IPS DF 4.7 (cell line): Measurements from ENCODE around the gene CTNND1.

Source experiments
- DNase-seq: peaks from one replicate; pipeline ENCODE4 v3.0.0-alpha.2; 2013; ENCODE audit warnings: low spot score; ENCODE audit errors: extremely low read depth

Gene CTNND1

GRCh38 chr11:57763568-57763967 lies 2.0 kb downstream of the CTNND1 start:
- DNase-seq, result no peak

GRCh38 chr11:57764021-57764420 lies 2.4 kb downstream of the CTNND1 start:
- no peak for DNase-seq

- no peak for DNase-seq
Measured at GRCh38 chr11:57764566-57764965, 3.0 kb downstream of the CTNND1 start.

- DNase-seq, result no peak
Measured at GRCh38 chr11:57764972-57765371, 3.4 kb downstream of the CTNND1 start.

- DNase-seq, result no peak
Measured at GRCh38 chr11:57770793-57771192, 9.2 kb downstream of the CTNND1 start.

- no peak for DNase-seq
Measured at GRCh38 chr11:57771365-57771764, 9.8 kb downstream of the CTNND1 start.

DNA sequence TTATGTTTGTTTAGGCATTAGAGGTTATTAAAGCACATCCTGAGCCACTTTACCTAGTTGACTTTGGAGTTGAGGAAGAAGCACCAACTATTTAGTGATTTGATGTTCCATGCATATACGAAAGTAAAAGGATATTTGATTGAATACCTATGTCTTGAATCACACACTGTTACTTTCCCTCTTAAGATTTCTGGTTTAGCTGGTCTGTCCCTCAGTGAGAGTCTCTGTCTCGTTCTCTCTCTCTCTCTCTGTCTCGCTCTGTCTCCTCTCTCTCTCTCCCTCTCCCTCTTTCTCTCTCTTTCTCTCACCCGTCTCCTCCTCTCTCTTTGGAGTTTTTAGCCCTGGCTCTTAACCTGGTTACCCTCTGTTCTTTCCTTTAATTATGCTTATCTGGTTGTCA lies 11.0 kb downstream of the CTNND1 start:
- no peak for DNase-seq

DNA sequence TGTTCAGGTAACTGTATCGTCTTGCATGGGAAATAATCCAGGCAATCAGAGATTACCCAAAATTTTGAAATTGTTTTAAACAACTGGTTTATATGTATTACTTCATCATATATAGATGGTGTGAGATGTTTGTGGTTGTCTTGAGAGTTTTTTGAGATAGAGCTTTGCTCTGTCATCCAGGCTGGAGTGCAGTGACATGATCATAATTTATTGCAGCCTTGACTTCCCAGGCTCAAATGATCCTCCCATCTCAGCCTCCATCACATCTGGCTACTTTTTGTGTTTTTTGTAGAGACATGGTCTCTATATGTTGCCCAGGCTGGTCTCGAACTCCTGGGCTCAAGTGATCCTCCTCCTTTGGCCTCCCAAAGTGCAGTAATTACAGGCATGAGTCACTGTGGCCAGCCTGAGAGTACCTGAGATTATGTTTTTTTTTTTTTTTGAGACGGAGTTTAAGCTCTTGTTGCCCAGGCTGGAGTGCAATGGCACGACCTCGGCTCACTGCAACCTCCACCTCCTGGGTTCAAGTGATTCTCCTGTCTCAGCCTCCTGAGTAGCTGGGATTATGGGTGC lies 11.5 kb downstream of the CTNND1 start:
- DNase-seq, result no peak

- no peak for DNase-seq
Measured at GRCh38 chr11:57775491-57775890, 13.9 kb downstream of the CTNND1 start.

DNA sequence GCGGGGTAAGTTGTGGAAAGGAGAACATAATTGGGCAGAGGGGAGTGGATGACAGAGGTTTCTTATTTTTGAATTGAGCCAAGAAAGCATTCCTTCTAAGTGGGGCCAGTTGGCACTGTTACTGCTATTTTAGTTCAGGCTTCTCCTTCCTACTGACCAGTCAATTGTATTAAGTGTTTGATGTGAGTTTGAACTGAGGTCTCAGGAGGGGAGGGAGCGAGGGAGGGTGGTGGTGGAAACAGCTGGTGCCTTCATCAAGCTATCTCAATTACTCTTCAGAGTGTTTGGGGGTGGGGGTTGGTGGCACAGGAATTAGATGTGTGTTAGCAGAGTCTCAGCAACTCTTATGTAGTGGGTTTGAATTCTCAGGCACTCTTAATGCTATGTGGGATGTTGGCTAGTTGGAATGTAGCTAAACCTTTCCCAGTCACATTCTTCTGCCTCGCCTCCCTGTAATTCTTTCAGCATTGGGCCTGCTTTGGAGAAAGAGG lies 14.5 kb downstream of the CTNND1 start:
- no peak for DNase-seq

DNA sequence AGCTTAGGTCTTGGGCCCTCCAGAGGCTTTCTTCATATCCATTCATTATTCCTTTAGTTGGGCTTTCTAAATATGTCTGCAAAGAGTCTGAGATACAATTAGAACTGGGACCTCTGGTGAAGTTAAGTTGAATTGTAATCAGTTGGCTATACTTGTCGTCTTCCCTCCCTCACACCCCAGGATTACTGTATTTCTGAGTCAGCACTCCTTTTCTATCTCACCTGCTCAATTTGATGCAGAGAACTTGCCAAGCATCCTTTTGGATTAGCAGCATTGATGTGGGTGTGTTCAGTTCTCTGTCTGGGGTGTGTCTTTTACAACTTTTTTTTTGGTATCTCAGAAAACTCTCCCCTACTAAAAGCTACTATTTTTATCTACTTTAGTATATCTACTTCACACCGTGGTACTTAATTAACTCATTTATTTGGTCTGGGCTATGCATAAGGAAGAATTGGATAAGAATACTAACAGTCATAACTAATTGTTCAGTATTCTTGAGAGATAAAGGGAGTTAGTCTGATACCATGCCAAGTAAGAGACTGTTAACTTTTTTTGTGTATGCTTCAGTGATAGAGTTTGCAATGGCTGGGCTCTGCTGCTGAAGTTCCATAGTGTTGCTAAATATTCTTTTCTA lies 15.1 kb downstream of the CTNND1 start:
- no peak for DNase-seq

GRCh38 chr11:57777969-57778317 lies 16.3 kb downstream of the CTNND1 start:
- DNase-seq, result no peak

- DNase-seq, result no peak
Measured at GRCh38 chr11:57778318-57779037, 16.9 kb downstream of the CTNND1 start.

DNA sequence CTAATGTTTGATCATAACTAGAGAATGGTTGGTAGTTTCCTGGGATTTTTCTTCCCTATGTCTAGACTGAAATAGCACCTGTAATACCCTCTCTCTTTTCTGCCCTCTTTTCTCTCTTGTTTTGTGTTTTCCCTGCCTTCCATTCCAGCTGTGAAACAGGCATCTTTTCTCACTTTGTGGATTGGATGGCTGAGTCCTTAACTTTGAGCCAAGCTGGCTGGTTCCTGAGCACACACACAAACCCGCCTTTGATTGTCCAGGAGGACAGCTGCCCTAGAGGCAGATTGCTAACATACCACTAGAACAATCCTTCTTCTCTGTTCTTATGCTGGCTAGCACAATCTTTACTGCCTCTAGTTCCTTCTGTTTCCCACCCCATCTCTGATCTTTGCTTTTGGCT lies 17.7 kb downstream of the CTNND1 start:
- no peak for DNase-seq

GRCh38 chr11:57781529-57781943 lies 19.9 kb downstream of the CTNND1 start:
- DNase-seq, result no peak

- no peak for DNase-seq
Measured at GRCh38 chr11:57785072-57785471, 23.5 kb downstream of the CTNND1 start.

DNA sequence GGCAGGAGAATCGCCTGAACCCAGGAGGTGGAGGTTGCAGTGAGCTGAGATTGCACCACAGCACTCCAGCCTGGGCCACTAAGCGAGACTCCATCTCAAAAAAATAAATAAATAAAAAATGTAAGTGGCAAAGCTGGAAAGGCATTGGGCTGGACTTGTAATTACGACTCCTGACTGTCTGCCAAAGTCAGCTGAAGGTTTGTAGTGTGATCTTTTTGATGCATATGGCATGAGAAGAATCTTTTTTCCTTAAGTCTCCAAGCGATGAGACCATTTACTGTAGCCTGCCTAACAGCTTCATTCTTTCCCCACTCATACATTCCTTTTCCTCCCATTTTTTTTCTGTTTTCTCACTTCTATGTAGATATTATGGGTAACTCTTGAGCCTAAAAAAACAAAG lies 24.8 kb downstream of the CTNND1 start:
- no peak for DNase-seq

- DNase-seq, result no peak
Measured at GRCh38 chr11:57787006-57787604, 25.5 kb downstream of the CTNND1 start.

GRCh38 chr11:57787920-57788702 lies 26.5 kb downstream of the CTNND1 start:
- DNase-seq, result no peak

GRCh38 chr11:57788703-57789088 lies 27.1 kb downstream of the CTNND1 start:
- DNase-seq, result no peak

DNA sequence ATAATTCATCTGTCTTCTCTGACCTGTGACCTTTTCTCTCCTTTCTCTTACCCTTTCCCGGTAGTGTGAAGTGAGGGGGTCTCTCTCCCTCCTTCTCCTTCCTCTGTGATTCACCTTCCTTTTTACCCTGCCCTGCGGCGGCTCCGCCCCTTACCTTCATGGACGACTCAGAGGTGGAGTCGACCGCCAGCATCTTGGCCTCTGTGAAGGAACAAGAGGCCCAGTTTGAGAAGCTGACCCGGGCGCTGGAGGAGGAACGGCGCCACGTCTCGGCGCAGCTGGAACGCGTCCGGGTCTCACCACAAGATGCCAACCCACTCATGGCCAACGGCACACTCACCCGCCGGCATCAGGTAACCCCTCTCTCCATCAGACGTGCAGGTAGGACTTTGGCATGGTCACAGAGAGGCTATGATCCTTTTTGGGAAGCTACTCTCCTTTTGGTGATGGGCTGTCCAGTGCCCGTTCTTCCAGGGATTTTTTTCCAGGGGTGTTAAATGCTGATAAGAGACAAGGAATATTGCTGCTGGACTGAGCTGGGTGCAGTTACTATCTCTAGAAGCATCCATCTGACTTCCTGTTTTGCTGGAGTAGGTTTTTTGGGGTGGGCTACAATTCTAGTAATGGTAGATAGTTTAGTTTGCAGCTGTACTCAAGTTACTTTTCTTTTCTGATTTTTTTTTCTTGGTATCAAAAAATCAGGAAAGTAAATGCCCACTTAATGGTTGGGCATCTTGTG lies 29.9 kb downstream of the CTNND1 start:
- DNase-seq, result no peak
